Measurements from ENCODE around the gene CITED4.

GRCh38 chr1:40887012-40887378 lies 24.8 kb upstream of the CITED4 start:
- TF ChIP-seq POLR2A (IDR thresholded peaks at IDR 0.05; ENCODE audit: low read depth, low read length) (no peak), CTCF (IDR thresholded peaks at IDR 0.05; ENCODE audit: extremely low read depth in 1 of 2, insufficient read depth in 1 of 2, low read depth in 1 of 2, low read length in 2 of 2) (no peak), JUN (IDR thresholded peaks at IDR 0.05; ENCODE audit: borderline replicate concordance, insufficient read depth, insufficient read length, low read depth) (no peak), EZH2 (IDR thresholded peaks at IDR 0.05; ENCODE audit: borderline replicate concordance, low read depth, low read length, severe bottlenecking) (no peak), POLR2AphosphoS5 (IDR thresholded peaks at IDR 0.05; ENCODE audit: insufficient read depth, low read depth, low read length) (no peak), MYC (IDR thresholded peaks at IDR 0.05; ENCODE audit: low read depth, low read length) (no peak), MAX (IDR thresholded peaks at IDR 0.05; ENCODE audit: insufficient read depth, insufficient read length) (no peak), GATA2 (IDR thresholded peaks at IDR 0.05; ENCODE audit: insufficient read depth, insufficient read length, low read depth, low read length) (no peak), FOS (IDR thresholded peaks at IDR 0.05; ENCODE audit: borderline replicate concordance, insufficient read depth, low read length) (no peak)
